Smooth muscle cell (in vitro differentiated cells): ENCODE results near the gene CDKAL1. TPM values are rescaled to one million over a fixed set of nuclear protein-coding genes. Genes with fewer than 3 reads are reported as not detected.
A peak's percentile ranks its signal among the peaks of the same experiment; 100 is the strongest.

Experiments
- DNase-seq: peaks from one replicate; lab custom pipeline; 2025; ENCODE audit not compliant: unreplicated experiment; lab: John Stamatoyannopoulos, UW
- H2AFZ ChIP-seq: fragments of 200-600 bp; sonication (generic); 2 replicates; pipeline ENCODE4 v1.6.0; 2016; ENCODE audit warnings: antibody characterized with exemption, low read depth, mild to moderate bottlenecking
- H3F3A ChIP-seq: fragments of 200-600 bp; sonication (generic); 2 replicates; pipeline ENCODE4 v1.6.0; 2017; ENCODE audit warnings: antibody characterized with exemption, low read depth
- H3K27ac ChIP-seq: fragments of 200-600 bp; sonication (generic); 2 replicates; pipeline ENCODE4 v1.5.1; 2016; ENCODE audit warnings: low read depth, mild to moderate bottlenecking
- H3K27me3 ChIP-seq: fragments of 200-600 bp; sonication (generic); 2 replicates; pipeline ENCODE4 v1.6.1; 2016; ENCODE audit warnings: low read depth, mild to moderate bottlenecking
- H3K36me3 ChIP-seq: fragments of 200-600 bp; sonication (generic); 2 replicates; pipeline ENCODE4 v1.5.1; 2016; ENCODE audit warnings: low read depth
- H3K4me1 ChIP-seq: fragments of 200-600 bp; sonication (generic); 2 replicates; pipeline ENCODE4 v1.5.1; 2016; ENCODE audit warnings: low read depth
- H3K4me2 ChIP-seq: fragments of 200-600 bp; sonication (generic); 2 replicates; pipeline ENCODE4 v1.6.0; 2016; ENCODE audit warnings: mild to moderate bottlenecking
- H3K4me3 ChIP-seq: fragments of 200-600 bp; sonication (generic); 2 replicates; pipeline ENCODE4 v1.5.1; 2016; ENCODE audit warnings: mild to moderate bottlenecking
- H3K79me2 ChIP-seq: fragments of 200-600 bp; sonication (generic); 2 replicates; pipeline ENCODE4 v1.6.0; 2016; ENCODE audit warnings: low read depth, mild to moderate bottlenecking
- H3K9ac ChIP-seq: fragments of 200-600 bp; sonication (generic); 2 replicates; pipeline ENCODE4 v1.6.0; 2016; ENCODE audit warnings: low read depth
- H3K9me3 ChIP-seq: fragments of 200-600 bp; sonication (generic); replicated peaks from 2 replicates; pipeline ENCODE4 v1.5.1; 2016; ENCODE audit warnings: low read depth
- H4K20me1 ChIP-seq: fragments of 200-600 bp; sonication (generic); 2 replicates; pipeline ENCODE4 v1.6.0; 2016; ENCODE audit warnings: low read depth
- WGBS: methylation state at CpG from one replicate; pipeline ENCODE4 v1.1.7; 2016; ENCODE audit warnings: low lambda C conversion rate; 5-methylcytosine and 5-hydroxymethylcytosine counted together
- polyA plus RNA-seq: library from polyadenylated mRNA; unstranded; fragments of >200 nt; fragmentation: Nextera tagmentation; extraction: Ambion mirVana; gene quantifications from 2 replicates; pipeline ENCODE4 v1.2.1, GENCODE V29; 2016
- total RNA-seq: library from RNA; depleted of rRNA; stranded (reverse); fragments of >200 nt; gene quantifications from 2 replicates; pipeline ENCODE4 v1.2.3, GENCODE V29; 2014
- TF ChIP-seq, protein P1 (sequence below): fragments of 200-600 bp; sonication (generic); IDR thresholded peaks from 2 replicates; pipeline ENCODE4 v1.5.1; 2017; ENCODE audit warnings: borderline replicate concordance, mild to moderate bottlenecking, antibody characterized with exemption; ENCODE audit not compliant: insufficient read depth, poor library complexity, severe bottlenecking

Gene CDKAL1
- total and polyA plus RNA-seq, 2 experiments from 2014 or later, result 16.5 to 16.6 TPM

- TF ChIP-seq, protein P1, sequence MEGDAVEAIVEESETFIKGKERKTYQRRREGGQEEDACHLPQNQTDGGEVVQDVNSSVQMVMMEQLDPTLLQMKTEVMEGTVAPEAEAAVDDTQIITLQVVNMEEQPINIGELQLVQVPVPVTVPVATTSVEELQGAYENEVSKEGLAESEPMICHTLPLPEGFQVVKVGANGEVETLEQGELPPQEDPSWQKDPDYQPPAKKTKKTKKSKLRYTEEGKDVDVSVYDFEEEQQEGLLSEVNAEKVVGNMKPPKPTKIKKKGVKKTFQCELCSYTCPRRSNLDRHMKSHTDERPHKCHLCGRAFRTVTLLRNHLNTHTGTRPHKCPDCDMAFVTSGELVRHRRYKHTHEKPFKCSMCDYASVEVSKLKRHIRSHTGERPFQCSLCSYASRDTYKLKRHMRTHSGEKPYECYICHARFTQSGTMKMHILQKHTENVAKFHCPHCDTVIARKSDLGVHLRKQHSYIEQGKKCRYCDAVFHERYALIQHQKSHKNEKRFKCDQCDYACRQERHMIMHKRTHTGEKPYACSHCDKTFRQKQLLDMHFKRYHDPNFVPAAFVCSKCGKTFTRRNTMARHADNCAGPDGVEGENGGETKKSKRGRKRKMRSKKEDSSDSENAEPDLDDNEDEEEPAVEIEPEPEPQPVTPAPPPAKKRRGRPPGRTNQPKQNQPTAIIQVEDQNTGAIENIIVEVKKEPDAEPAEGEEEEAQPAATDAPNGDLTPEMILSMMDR, result no peak
Measured at GRCh38 chr6:20879121-20879520, 344.9 kb downstream of the CDKAL1 start.

GRCh38 chr6:20879526-20879925 is 345.3 kb downstream of the CDKAL1 start:
- Histone ChIP-seq H3K4me1 (peaks cover 31% of the 10 kb centered on the region), H3F3A (peaks cover 10% of the 10 kb centered on the region), H3K4me2 (no peak overlapping the region), H3K27ac (peak overlapping the region; percentile 96), H2AFZ (no peak overlapping the region), H3K79me2 (no peaks in the 10 kb centered on the region), H3K4me3 (no peak overlapping the region), H4K20me1 (no peaks in the 10 kb centered on the region), H3K27me3 (no peaks in the 10 kb centered on the region), H3K9me3 (no peaks in the 10 kb centered on the region), H3K9ac (no peak overlapping the region), H3K36me3 (no peaks in the 10 kb centered on the region)
- DNase-seq, result no peak
- TF ChIP-seq, protein P1, result no peak
- 56% methylated on average over 1 of the region's 1 CpG for whole genome bisulfite sequencing

More at GRCh38 chr6:20879121-20879520, 344.9 kb downstream of the CDKAL1 start:
- Histone ChIP-seq H3K27me3 (no peaks in the 10 kb centered on the region), H3K4me3 (no peak overlapping the region), H3F3A (peaks cover 10% of the 10 kb centered on the region), H3K36me3 (no peaks in the 10 kb centered on the region), H4K20me1 (no peaks in the 10 kb centered on the region), H3K4me1 (peaks cover 31% of the 10 kb centered on the region), H3K4me2 (no peak overlapping the region), H3K9ac (no peak overlapping the region), H3K79me2 (no peaks in the 10 kb centered on the region), H3K27ac (peak overlapping the region; percentile 96), H3K9me3 (no peaks in the 10 kb centered on the region), H2AFZ (no peak overlapping the region)
- WGBS, result 100% methylated on average over 1 of the region's 1 CpG
- DNase-seq, result no peak

GRCh38 chr6:20881365-20881764 is 347.1 kb downstream of the CDKAL1 start:
- no peak for DNase-seq
- 100% methylated on average over 1 of the region's 1 CpG for WGBS
- H3K27me3 ChIP-seq, result no peaks in the 10 kb centered on the region
- no peaks in the 10 kb centered on the region for H3K36me3 ChIP-seq
- no peak overlapping the region for H2AFZ ChIP-seq
- H4K20me1 ChIP-seq, result no peaks in the 10 kb centered on the region
- no peak overlapping the region for H3K4me3 ChIP-seq
- H3F3A ChIP-seq, result peaks cover 8% of the 10 kb centered on the region
- H3K79me2 ChIP-seq, result no peaks in the 10 kb centered on the region
- H3K27ac ChIP-seq, result no peak overlapping the region
- H3K4me1 ChIP-seq, result peaks cover 21% of the 10 kb centered on the region
- H3K9me3 ChIP-seq, result peaks cover 4% of the 10 kb centered on the region
- H3K4me2 ChIP-seq, result no peak overlapping the region
- TF ChIP-seq, protein P1, result no peak
- no peak overlapping the region for H3K9ac ChIP-seq

GRCh38 chr6:20882014-20882413 is 347.8 kb downstream of the CDKAL1 start:
- Histone ChIP-seq H3K4me3 (no peak overlapping the region), H3K4me1 (peaks cover 15% of the 10 kb centered on the region), H3K4me2 (no peak overlapping the region), H3K9me3 (peaks cover 4% of the 10 kb centered on the region), H4K20me1 (no peaks in the 10 kb centered on the region), H3K36me3 (no peaks in the 10 kb centered on the region), H3K9ac (no peak overlapping the region), H3K79me2 (no peaks in the 10 kb centered on the region), H2AFZ (no peak overlapping the region), H3K27me3 (no peaks in the 10 kb centered on the region), H3K27ac (no peak overlapping the region), H3F3A (peaks cover 2% of the 10 kb centered on the region)
- TF ChIP-seq, protein P1, result no peak
- no peak for DNase-seq
- WGBS, result 88% methylated on average over 5 of the region's 5 CpGs
